GM21717 (cell line): Measurements from ENCODE around the gene ZNF185.

Source experiments
- ATAC-seq: cut with Tn5 transposase; IDR thresholded peaks from one replicate; pipeline ENCODE4 v1.9.1; 2021; ENCODE audit warnings: mild to moderate bottlenecking, moderate library complexity; ENCODE audit not compliant: unreplicated experiment

The ZNF185 gene

GRCh38 chrX:152945021-152945979 lies 47.4 kb downstream of the ZNF185 start:
- no peak for ATAC-seq

DNA sequence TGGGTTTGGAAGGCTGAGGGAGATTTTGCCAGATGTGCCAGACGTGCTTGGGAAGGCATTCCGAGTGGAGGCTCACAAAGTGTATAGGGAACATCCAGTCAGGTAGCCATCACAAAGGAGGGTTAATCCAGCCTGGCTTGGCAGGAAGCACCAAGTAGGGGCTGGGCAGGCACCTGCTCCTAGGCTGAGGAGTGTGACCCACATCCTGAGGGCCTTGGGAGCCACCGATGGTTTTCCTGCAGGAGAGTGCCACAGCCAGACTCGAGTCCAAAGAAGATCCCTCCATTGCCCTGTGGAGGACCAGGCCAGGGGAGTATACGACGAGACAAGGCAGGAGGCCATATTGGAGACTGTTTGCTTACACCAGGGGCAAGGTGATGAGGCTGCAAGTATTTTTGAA lies 48.8 kb downstream of the ZNF185 start:
- ATAC-seq: no peak
